Esophagus squamous epithelium (tissue), 5 donors: ENCODE data around the gene SEMA4B. TPM values are rescaled to one million over a fixed set of nuclear protein-coding genes. Genes with fewer than 3 reads are reported as not detected.
"Not testable (repeated sequence)": the region's sequence is repeated elsewhere in the genome, so short reads cannot be mapped to it uniquely, and the experiment has no call there.

Experiments
- DNase-seq: peaks from one replicate; lab custom pipeline; 2025; lab: John Stamatoyannopoulos, UW
- H3K27ac ChIP-seq, 4 donors: fragments of 200-600 bp; sonication (generic); one replicate each; pipeline ENCODE4 v1.5.1; 2016 to 2019; ENCODE audit warnings: mild to moderate bottlenecking in 1 of 4
- H3K27me3 ChIP-seq, 4 donors: fragments of 200-600 bp; sonication (generic); 1 replicate in 3 of 4; 2 replicates in 1 of 4; pipeline versions ENCODE4 v1.5.1 to v1.6.0; 2017 to 2021; ENCODE audit warnings: antibody characterized with exemption in 1 of 4
- H3K36me3 ChIP-seq, 3 donors: fragments of 200-600 bp; sonication (generic); one replicate each; pipeline ENCODE4 v1.5.1; 2016 to 2019
- H3K4me1 ChIP-seq, 3 donors: fragments of 200-600 bp; sonication (generic); one replicate each; pipeline ENCODE4 v1.5.1; 2017 to 2019
- H3K4me3 ChIP-seq, 4 donors: fragments of 200-600 bp; sonication (generic); 1 replicate in 3 of 4; 2 replicates in 1 of 4; pipeline ENCODE4 v1.5.1; 2016 to 2019; ENCODE audit warnings: mild to moderate bottlenecking in 2 of 4, moderate library complexity in 1 of 4
- H3K9me3 ChIP-seq, 3 donors: fragments of 200-600 bp; sonication (generic); one replicate each; pipeline ENCODE4 v1.5.1; 2016 to 2019
- CTCF ChIP-seq, 6 experiments: fragments of 450-650 bp in 4 of 6; fragments of 200-600 bp in 2 of 6; sonication (generic) in 2 of 6; IDR thresholded peaks; one replicate each; pipeline ENCODE4 v1.5.1; 2016 to 2019; ENCODE audit warnings: antibody characterized with exemption in 6 of 6, mild to moderate bottlenecking in 4 of 6, moderate library complexity in 4 of 6
- POLR2A ChIP-seq, 4 donors: fragments of 450-650 bp; IDR thresholded peaks; one replicate each; pipeline ENCODE4 v1.6.1; 2017; ENCODE audit warnings: antibody characterized with exemption in 4 of 4, mild to moderate bottlenecking in 4 of 4, moderate library complexity in 3 of 4
- WGBS, 2 donors: methylation state at CpG; one replicate each; pipeline ENCODE4 v1.1.5; 2018; 5-methylcytosine and 5-hydroxymethylcytosine counted together
- intact Hi-C: fragments of 100-400 bp; cut with DNase I; formaldehyde crosslinking; loops from one replicate; pipeline ENCODE4 v1.15.0; 2022
- total RNA-seq, 4 donors: library from RNA; depleted of rRNA; stranded (reverse); fragments of >200 nt; gene quantifications; one replicate each; pipeline ENCODE4 v1.1.0, GENCODE V29; 2016
- donor health status: DM: yes; HTN: yes; CAD: no.

Gene SEMA4B
- total RNA-seq, 4 donors from 2014 or later: 87.9 to 209 (median 136) TPM

GRCh38 chr15:90187257-90187868, 13.8 kb upstream of the SEMA4B start:
- no peaks in the 10 kb centered on the region for H3K9me3 ChIP-seq
- H3K4me3 ChIP-seq: peak overlapping the region in 3 of 4 donors; percentile 14 to 96 (median 84)
- peaks cover 43 to 100% (median 73%) of the 10 kb centered on the region in 3 donors for H3K4me1 ChIP-seq
- no peak for DNase-seq
- no peak for TF ChIP-seq CTCF (IDR thresholded peaks at IDR 0.05)
- TF ChIP-seq POLR2A (IDR thresholded peaks at IDR 0.05): no peak
- H3K36me3 ChIP-seq: no peaks in the 10 kb centered on the region
- WGBS, 2 donors: 24 to 28% methylated on average over 8 of the region's 8 CpGs
- H3K27ac ChIP-seq: peak overlapping the region; percentile 92 to 99 (median 97)
- H3K27me3 ChIP-seq: peaks cover 0 to 6% (median 0%) of the 10 kb centered on the region in 4 donors
- intact Hi-C loops: no loop called here

- H3K36me3 ChIP-seq, H3K4me3 ChIP-seq, intact Hi-C loops, DNase-seq, H3K9me3 ChIP-seq, H3K27me3 ChIP-seq: not testable (repeated sequence)
- Histone ChIP-seq H3K4me1 (peaks cover 49 to 100% (median 80%) of the 10 kb centered on the region in 3 donors), H3K27ac (peak overlapping the region; percentile 92 to 99 (median 97))
- 69 to 77% methylated on average over 6 to 7 of the region's 7 CpGs for WGBS, 2 donors
These were observed 13.1 kb upstream of the SEMA4B start for GRCh38 chr15:90188065-90188464.

GRCh38 chr15:90188914-90189748, 12.0 kb upstream of the SEMA4B start:
- H3K4me1 ChIP-seq: peaks cover 49 to 100% (median 82%) of the 10 kb centered on the region in 3 donors
- TF ChIP-seq POLR2A (IDR thresholded peaks at IDR 0.05): no peak
- TF ChIP-seq CTCF (IDR thresholded peaks at IDR 0.05): no peak
- intact Hi-C loops: no loop called here
- 40 to 41% methylated on average over 7 to 8 of the region's 8 CpGs for WGBS, 2 donors
- peaks cover 0 to 3% (median 0%) of the 10 kb centered on the region in 3 donors for H3K36me3 ChIP-seq
- peak overlapping the region; percentile 92 to 99 (median 97) for H3K27ac ChIP-seq
- DNase-seq: no peak
- no peak overlapping the region for H3K4me3 ChIP-seq
- no peaks in the 10 kb centered on the region for H3K9me3 ChIP-seq
- peaks cover 0 to 6% (median 0%) of the 10 kb centered on the region in 4 donors for H3K27me3 ChIP-seq

GRCh38 chr15:90189781-90190467, 11.2 kb upstream of the SEMA4B start:
- Histone ChIP-seq H3K27ac (peak overlapping the region; percentile 92 to 99 (median 97)), H3K4me1 (peaks cover 49 to 100% (median 78%) of the 10 kb centered on the region in 3 donors)
- WGBS, 2 donors: 39 to 53% methylated on average over 7 to 9 of the region's 10 CpGs

More at GRCh38 chr15:90189781-90190467, 11.2 kb upstream of the SEMA4B start:
- peaks cover 0 to under 1% (median 0%) of the 10 kb centered on the region in 4 donors for H3K27me3 ChIP-seq
- H3K36me3 ChIP-seq: peaks cover 0 to 5% (median 0%) of the 10 kb centered on the region in 3 donors
- peak overlapping the region in 3 of 4 donors; percentile 5 to 23 (median 16) for H3K4me3 ChIP-seq
- H3K9me3 ChIP-seq: no peaks in the 10 kb centered on the region
- intact Hi-C loops: no loop called here
- DNase-seq: no peak
- no peak for TF ChIP-seq POLR2A (IDR thresholded peaks at IDR 0.05)
- no peak for TF ChIP-seq CTCF (IDR thresholded peaks at IDR 0.05)
